ENCODE results near the gene BRD7. TPM values are rescaled to one million over a fixed set of nuclear protein-coding genes. Genes with fewer than 3 reads are reported as not detected.

Gene BRD7
- total RNA-seq, 4 donors from 2014 or later: 38.3 to 55.9 (median 48.8) TPM

DNA sequence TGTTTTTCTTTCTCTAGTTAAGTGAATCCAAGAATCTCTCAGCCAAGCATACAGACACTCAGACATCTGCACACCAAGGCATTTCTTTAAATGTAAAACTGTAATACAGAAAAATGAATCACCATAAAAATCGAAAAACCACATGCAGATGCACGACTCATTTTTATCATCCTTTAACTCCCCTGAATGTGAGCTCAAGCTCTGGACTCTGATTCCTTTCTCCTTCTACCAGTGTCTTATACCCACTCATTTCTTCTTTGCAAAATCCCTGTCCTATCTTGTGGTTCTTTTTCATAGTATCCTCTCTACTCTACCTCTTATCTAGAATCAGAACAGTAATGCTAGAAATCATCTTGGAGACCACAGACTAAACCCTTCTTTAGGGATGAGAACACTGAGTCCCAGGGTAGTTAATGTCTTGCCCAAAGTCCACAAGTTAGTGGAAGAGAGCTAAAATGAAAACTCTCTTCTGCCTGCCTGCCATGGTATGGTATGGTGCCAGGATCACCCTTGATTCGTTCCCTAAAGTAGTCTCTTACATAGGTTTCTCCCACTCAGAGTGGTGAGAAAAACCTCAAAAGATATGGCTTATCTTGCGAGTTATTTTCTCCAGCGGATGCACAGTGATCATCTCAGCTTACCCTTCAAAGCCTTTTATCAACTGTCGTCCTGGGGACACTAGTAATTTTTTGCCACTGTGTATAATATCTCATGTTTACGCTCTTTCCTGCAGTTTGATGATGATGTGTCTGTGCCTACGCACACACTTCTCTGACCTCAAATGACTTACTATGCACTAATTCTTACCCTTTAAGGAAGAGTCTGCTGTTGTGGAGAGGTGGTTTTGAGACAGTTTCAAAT is 30.2 kb downstream of the BRD7 start:
- in situ Hi-C loops (cut with MboI; ENCODE audit: low sequenced_read_pairs in 4 of 4) (no loop called here), intact Hi-C loops (cut with DNase I; ENCODE audit: low total_unique reads) (no loop called here)
- Histone ChIP-seq H3K27ac (no peak overlapping the region), H3K4me1 (no peaks in the 10 kb centered on the region), H3K27me3 (no peaks in the 10 kb centered on the region), H3K36me3 (peaks cover 0 to 49% of the 10 kb centered on the region in 2 donors), H3K4me3 (no peak overlapping the region), H3K9me3 (no peaks in the 10 kb centered on the region)
- no peak for DNase-seq
- no peak for ATAC-seq
- no peak for TF ChIP-seq POLR2A (IDR thresholded peaks at IDR 0.05)
- no peak for TF ChIP-seq CTCF (IDR thresholded peaks at IDR 0.05 in 4 of 5, conservative IDR thresholded peaks at IDR 0.05 in 1 of 5)

GRCh38 chr16:50336884-50337283 is 31.9 kb downstream of the BRD7 start:
- no peak overlapping the region for H3K27ac ChIP-seq
- intact Hi-C loops (cut with DNase I; ENCODE audit: low total_unique reads) (no loop called here), in situ Hi-C loops (cut with MboI; ENCODE audit: low sequenced_read_pairs in 4 of 4) (no loop called here)
- H3K36me3 ChIP-seq: peaks cover 0 to 53% of the 10 kb centered on the region in 2 donors
- no peak overlapping the region for H3K4me3 ChIP-seq
- DNase-seq (no peak), ATAC-seq (no peak)
- TF ChIP-seq CTCF (IDR thresholded peaks at IDR 0.05 in 4 of 5, conservative IDR thresholded peaks at IDR 0.05 in 1 of 5): no peak
- TF ChIP-seq POLR2A (IDR thresholded peaks at IDR 0.05): no peak
- no peaks in the 10 kb centered on the region for H3K27me3 ChIP-seq
- H3K4me1 ChIP-seq: no peaks in the 10 kb centered on the region
- H3K9me3 ChIP-seq: no peaks in the 10 kb centered on the region

DNA sequence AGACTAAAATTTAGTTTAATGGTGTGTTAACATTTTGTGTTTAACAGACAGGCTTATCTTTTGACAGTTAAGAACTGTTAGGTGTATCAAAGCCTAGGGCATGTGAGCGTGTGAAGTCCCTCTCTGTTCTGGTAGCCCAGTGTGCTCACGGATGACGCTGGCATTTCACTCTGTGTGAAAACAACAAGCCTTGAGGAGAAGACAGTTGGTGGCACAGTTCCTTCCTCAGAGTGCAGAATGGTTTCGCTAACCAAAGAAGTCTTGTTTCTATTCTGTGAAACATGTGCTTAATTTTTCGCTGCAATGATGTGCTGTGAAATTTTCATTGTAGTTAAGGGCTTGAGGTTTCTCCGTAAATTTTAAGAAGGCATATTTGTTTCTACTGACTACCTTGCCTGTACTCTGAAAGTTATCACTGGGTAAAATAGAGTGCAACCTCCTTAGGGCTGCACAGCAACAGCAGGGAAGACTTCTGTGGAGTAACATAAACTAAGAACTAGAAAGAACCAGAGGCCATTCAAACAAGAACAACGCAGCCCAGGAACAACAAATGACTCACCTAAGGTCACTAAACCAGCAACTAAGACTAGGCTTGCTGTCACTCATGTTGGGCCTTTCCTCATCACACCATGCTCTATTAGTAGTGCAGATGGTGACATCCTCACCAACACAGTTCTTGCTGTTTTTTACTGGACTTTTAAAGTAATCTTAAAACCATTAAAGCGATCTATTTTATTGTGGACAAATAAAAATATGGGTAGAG is 33.4 kb downstream of the BRD7 start:
- no peaks in the 10 kb centered on the region for H3K9me3 ChIP-seq
- TF ChIP-seq POLR2A (IDR thresholded peaks at IDR 0.05): no peak
- no peak for TF ChIP-seq CTCF (IDR thresholded peaks at IDR 0.05 in 4 of 5, conservative IDR thresholded peaks at IDR 0.05 in 1 of 5)
- H3K27ac ChIP-seq: no peak overlapping the region
- ATAC-seq (no peak), DNase-seq (peak in 1 of 2 donors; percentile 15)
- intact Hi-C loops (cut with DNase I; ENCODE audit: low total_unique reads) (no loop called here), in situ Hi-C loops (cut with MboI; ENCODE audit: low sequenced_read_pairs in 4 of 4) (no loop called here)
- H3K4me3 ChIP-seq: no peak overlapping the region
- H3K27me3 ChIP-seq: no peaks in the 10 kb centered on the region
- peaks cover 0 to 53% of the 10 kb centered on the region in 2 donors for H3K36me3 ChIP-seq
- no peaks in the 10 kb centered on the region for H3K4me1 ChIP-seq

DNA sequence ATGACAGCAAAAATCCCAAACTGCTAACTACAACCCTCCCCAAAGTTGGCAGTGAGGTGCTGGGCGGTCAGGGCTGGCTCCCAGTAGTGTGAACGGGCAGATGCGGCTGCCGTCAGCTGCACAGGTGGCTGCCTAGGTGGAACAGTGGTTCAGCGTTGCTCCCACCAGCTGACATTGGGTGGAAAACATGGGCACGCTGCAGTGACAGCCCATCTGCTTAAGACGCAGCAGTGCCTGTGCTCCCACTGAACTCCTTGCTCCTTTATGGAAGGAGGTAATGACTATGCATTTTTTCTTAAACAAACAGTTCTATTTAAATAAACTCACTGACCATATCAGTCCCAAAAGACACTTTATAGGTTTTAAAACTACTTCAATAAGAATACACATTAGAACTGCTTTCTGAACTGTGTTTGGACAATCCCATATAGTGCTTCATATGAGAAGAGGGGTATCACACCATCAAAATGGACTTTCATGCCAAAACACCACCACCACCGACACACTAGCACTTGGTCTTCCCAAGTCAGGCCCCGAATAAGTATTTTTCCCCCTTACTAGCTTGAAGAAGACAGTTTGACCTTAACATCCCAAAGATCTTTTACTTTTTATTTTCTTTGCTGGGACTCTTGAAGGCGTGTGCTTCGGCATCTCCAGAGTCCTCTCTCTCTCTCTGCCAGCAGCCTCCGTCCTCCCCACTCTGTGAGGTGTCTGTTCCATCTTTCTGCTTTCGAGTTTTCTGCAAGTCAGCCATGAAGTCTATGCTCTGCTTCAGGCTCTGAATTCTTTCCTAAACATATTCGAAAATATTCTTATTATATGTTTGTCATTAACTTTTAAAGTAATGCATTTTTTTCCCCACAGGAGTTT is 34.4 kb downstream of the BRD7 start:
- Histone ChIP-seq H3K36me3 (peaks cover 0 to 46% of the 10 kb centered on the region in 2 donors), H3K4me3 (no peak overlapping the region), H3K27ac (no peak overlapping the region), H3K4me1 (no peaks in the 10 kb centered on the region), H3K27me3 (no peaks in the 10 kb centered on the region), H3K9me3 (no peaks in the 10 kb centered on the region)
- no peak for TF ChIP-seq POLR2A (IDR thresholded peaks at IDR 0.05)
- no peak for TF ChIP-seq CTCF (IDR thresholded peaks at IDR 0.05 in 4 of 5, conservative IDR thresholded peaks at IDR 0.05 in 1 of 5)
- intact Hi-C loops (cut with DNase I; ENCODE audit: low total_unique reads) (no loop called here), in situ Hi-C loops (cut with MboI; ENCODE audit: low sequenced_read_pairs in 4 of 4) (no loop called here)
- DNase-seq (no peak), ATAC-seq (no peak)

Data from gastrocnemius medialis (tissue), 4 donors.